Camera-type eye (tissue), 1 donor: ENCODE data around the gene VAPB. TPM values are rescaled to one million over a fixed set of nuclear protein-coding genes. Genes with fewer than 3 reads are reported as not detected.

Experiments
- total RNA-seq: library from RNA; depleted of rRNA; stranded (reverse); fragments of >200 nt; gene quantifications from one replicate; pipeline ENCODE4 v1.2.3, GENCODE V29; 2014

The VAPB gene
- 37.8 TPM for total RNA-seq

DNA sequence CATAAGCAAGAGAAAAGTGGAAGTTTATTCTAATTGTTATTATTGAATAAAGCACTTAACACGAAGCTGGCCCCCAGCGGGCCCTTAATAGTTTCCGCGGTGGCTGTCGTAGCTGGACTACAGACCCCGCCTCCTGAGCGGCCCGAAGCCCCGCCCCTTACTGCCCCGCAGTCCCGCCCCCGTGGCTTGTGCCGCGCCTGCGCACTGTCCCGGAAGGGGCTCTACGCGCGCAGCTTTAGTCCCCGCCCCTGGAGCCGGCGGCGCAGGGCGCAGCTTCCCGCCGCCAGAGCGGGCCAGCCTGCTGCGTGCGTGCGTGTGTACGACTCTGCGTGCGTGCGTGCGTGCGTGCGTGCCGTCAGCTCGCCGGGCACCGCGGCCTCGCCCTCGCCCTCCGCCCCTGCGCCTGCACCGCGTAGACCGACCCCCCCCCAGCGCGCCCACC is at the start of gene VAPB:
VAPB (plus strand) TSS at position 348 of the 442 bp plus-strand sequence. CDS start 231 bp downstream, outside the sequence.

Other genes starting within 250 kb of the VAPB start
- gene ANKRD60, start 160.6 kb upstream of the VAPB start, total RNA-seq: not detected
- 22.5 TPM for gene RAB22A, start 79.5 kb upstream of the VAPB start, total RNA-seq
- 5.1 TPM for gene APCDD1L, start 126.2 kb downstream of the VAPB start, total RNA-seq